Measurements from ENCODE around the gene ADAMTSL3.

ADAMTSL3 gene

DNA sequence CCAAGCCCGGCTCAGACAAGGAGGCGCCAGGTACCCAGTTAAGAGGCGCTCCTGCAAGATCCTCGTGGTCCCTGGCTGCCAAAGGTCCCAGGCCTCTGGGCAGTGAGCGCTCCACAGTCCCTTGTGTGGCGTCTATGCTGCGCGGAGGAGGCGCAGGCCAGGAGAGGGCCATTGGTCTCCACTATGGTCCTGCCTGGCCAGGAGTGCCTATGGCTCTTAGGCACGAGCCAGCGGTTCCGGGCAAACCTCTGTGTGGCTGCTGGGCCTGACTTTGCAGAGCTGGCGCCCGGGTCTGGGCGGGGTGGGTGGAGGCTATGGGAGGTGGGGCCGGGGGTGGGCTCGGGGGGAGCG lies 660 bp upstream of the ADAMTSL3 start:
- H3K27me3 ChIP-seq (replicated peaks; ENCODE audit: control insufficient read depth, insufficient read depth, low read length) = no peaks in the 10 kb centered on the region
- no peak overlapping the region for H3K4me3 ChIP-seq (replicated peaks; ENCODE audit: low read depth, low read length)
- DNase-seq (ENCODE audit: extremely low read depth, insufficient read length) = no peak
- TF ChIP-seq, protein P1, sequence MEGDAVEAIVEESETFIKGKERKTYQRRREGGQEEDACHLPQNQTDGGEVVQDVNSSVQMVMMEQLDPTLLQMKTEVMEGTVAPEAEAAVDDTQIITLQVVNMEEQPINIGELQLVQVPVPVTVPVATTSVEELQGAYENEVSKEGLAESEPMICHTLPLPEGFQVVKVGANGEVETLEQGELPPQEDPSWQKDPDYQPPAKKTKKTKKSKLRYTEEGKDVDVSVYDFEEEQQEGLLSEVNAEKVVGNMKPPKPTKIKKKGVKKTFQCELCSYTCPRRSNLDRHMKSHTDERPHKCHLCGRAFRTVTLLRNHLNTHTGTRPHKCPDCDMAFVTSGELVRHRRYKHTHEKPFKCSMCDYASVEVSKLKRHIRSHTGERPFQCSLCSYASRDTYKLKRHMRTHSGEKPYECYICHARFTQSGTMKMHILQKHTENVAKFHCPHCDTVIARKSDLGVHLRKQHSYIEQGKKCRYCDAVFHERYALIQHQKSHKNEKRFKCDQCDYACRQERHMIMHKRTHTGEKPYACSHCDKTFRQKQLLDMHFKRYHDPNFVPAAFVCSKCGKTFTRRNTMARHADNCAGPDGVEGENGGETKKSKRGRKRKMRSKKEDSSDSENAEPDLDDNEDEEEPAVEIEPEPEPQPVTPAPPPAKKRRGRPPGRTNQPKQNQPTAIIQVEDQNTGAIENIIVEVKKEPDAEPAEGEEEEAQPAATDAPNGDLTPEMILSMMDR (IDR thresholded peaks at IDR 0.05; ENCODE audit: insufficient read depth, low read length, poor library complexity, severe bottlenecking) = no peak
- no peaks in the 10 kb centered on the region for H3K36me3 ChIP-seq (ENCODE audit: control insufficient read depth, insufficient read depth, low read length)

DNA sequence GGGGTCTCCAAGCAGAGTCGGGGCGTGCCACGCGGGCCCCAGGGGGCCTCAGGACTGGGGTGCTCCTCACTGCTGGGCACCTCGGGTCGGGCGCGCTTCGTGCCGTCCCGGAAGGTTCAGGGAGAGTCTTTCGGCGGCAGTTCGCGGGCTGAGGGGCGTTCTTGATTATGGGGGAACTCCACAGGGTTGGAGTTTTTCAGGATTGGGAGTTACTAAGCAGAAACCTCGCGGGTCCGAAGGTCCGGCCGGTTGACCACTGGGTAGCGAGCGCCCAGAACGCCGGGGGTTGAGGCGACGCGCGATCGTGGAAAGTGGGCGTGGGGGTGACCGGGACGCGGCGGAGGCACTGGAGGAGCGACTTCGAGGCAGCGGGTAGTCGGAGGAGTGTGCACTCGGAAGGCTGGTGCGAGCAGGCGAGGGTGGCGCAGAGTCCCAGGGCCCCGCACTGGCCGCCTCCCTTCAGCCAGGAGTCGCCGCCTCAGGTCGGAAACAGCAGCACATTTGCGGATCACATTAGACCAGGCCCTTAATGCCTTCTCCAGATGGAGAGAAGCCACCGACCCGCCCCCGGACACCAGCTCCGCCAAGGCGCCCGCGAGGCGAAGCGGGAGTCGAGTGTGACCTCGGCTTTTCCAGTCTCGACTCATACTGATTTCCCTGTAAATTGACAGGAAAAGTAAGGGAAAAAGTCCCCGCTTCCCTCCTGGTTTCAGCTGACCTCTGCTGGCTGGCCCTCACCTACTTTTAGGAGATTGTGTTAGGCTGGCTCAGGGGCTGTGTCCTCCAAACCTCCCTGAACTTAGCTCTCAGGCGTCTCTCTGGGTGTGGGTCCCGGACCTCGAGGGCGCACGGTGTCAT lies 685 bp downstream of the ADAMTSL3 start:
- H3K4me3 ChIP-seq (replicated peaks; ENCODE audit: low read depth, low read length) = no peak overlapping the region
- no peaks in the 10 kb centered on the region for H3K27me3 ChIP-seq (replicated peaks; ENCODE audit: control insufficient read depth, insufficient read depth, low read length)
- no peaks in the 10 kb centered on the region for H3K36me3 ChIP-seq (ENCODE audit: control insufficient read depth, insufficient read depth, low read length)
- no peak for DNase-seq (ENCODE audit: extremely low read depth, insufficient read length)
- TF ChIP-seq, protein P1 (IDR thresholded peaks at IDR 0.05; ENCODE audit: insufficient read depth, low read length, poor library complexity, severe bottlenecking) = no peak

DNA sequence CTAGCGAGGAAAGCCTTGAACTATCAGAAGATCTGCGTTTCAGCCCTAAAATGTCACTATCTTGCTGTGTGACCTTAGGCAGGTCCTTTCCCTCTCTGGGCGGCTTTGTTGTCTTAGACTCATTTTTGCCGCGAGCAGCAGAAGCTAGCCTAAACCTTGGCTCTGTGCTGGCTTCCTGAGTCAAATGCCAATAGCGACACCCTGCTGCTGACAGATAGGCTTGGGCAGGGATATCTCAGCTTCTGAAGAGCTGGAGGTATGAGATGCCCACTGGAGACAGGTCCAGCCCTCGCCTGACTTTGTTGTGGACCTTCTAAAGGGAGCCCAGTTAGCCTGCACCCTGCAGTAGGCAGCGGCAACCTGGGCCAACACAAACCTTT lies 1.3 kb downstream of the ADAMTSL3 start:
- no peaks in the 10 kb centered on the region for H3K27me3 ChIP-seq (replicated peaks; ENCODE audit: control insufficient read depth, insufficient read depth, low read length)
- H3K36me3 ChIP-seq (ENCODE audit: control insufficient read depth, insufficient read depth, low read length) = no peaks in the 10 kb centered on the region
- no peak for DNase-seq (ENCODE audit: extremely low read depth, insufficient read length)
- no peak overlapping the region for H3K4me3 ChIP-seq (replicated peaks; ENCODE audit: low read depth, low read length)
- TF ChIP-seq, protein P1 (IDR thresholded peaks at IDR 0.05; ENCODE audit: insufficient read depth, low read length, poor library complexity, severe bottlenecking) = no peak

DNA sequence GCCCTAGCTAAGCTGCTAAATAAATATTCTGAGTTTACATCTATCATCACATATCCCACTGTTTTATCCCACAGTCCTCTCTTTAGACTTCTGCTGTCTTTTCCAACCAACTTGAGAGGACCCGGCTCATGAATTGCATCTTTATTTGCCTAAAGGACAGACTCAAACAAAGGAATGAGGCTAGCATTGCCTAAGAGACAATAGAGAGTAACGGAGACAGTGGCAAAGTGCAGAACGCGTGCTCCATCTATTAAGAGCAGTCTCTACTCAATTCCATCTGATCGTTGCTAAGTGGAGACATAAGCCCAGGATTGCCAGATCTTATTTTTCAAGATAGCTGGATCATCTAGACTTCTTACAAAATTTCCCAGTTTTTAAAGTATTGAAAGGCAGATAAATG lies 2.3 kb downstream of the ADAMTSL3 start:
- no peaks in the 10 kb centered on the region for H3K27me3 ChIP-seq (replicated peaks; ENCODE audit: control insufficient read depth, insufficient read depth, low read length)
- no peak for DNase-seq (ENCODE audit: extremely low read depth, insufficient read length)
- H3K36me3 ChIP-seq (ENCODE audit: control insufficient read depth, insufficient read depth, low read length) = no peaks in the 10 kb centered on the region
- TF ChIP-seq, protein P1 (IDR thresholded peaks at IDR 0.05; ENCODE audit: insufficient read depth, low read length, poor library complexity, severe bottlenecking) = no peak
- H3K4me3 ChIP-seq (replicated peaks; ENCODE audit: low read depth, low read length) = no peak overlapping the region

DNA sequence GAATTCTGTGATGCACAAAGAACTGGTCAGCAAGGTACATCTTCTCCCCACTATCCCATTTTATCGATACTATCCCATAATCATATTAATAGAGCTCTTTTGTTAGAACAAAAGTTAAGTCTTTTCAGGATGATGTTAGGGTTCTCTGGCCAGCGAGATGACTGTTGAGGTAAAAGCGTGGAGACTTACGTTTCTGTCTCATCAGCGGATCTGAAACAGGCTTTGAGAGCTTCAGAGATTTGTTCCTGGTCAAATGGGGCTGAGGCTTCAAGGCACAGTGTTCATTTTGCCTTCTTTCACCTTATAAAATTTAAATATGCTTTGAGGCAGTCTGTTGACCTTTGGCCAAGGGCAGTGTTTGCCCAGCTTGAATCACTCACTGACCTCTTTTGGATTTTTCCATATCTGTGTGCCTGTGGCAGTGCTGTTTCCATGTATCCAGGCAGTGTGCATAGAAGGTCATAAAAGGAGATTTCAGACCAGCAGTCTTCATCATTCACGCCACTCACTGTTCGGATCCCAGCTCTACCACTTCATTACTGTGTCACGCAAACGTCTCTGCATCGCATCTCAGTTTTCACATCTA lies 3.1 kb downstream of the ADAMTSL3 start:
- no peak for DNase-seq (ENCODE audit: extremely low read depth, insufficient read length)

More for the DNA sequence above, 3.1 kb downstream of the ADAMTSL3 start:
- no peaks in the 10 kb centered on the region for H3K27me3 ChIP-seq (replicated peaks; ENCODE audit: control insufficient read depth, insufficient read depth, low read length)
- TF ChIP-seq, protein P1 (IDR thresholded peaks at IDR 0.05; ENCODE audit: insufficient read depth, low read length, poor library complexity, severe bottlenecking) = no peak
- H3K4me3 ChIP-seq (replicated peaks; ENCODE audit: low read depth, low read length) = no peak overlapping the region
- H3K36me3 ChIP-seq (ENCODE audit: control insufficient read depth, insufficient read depth, low read length) = no peaks in the 10 kb centered on the region

Measured in GM06990 (cell line).